IPS DF 4.7 (cell line): ENCODE results near the gene TMEFF2.
"Not testable (repeated sequence)": the region's sequence is repeated elsewhere in the genome, so short reads cannot be mapped to it uniquely, and the experiment has no call there.

ENCODE experiments used
- DNase-seq: peaks from one replicate; pipeline ENCODE4 v3.0.0-alpha.2; 2013; ENCODE audit warnings: low spot score; ENCODE audit errors: extremely low read depth

Gene TMEFF2

DNA sequence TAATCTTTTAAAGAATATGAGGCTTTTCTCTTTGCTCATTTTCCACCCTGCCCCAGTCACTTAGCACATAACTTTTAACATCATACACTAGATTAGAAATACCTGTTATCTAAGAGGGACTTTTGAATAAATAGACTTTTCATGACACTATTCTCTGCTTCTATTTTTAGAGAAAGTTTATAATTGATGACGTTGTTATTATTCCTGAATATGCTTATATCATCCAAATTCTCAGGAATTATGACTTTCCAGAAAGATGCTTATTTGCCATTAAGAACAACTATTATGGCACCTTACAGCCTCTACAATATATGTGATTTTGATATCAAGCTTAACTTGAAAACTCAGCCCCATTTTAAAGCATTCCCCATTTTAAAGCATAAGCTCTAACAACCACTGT lies 11.4 kb downstream of the TMEFF2 start:
- DNase-seq = no peak

- no peak for DNase-seq
These were observed 27.8 kb downstream of the TMEFF2 start for GRCh38 chr2:192166946-192167345.

DNA sequence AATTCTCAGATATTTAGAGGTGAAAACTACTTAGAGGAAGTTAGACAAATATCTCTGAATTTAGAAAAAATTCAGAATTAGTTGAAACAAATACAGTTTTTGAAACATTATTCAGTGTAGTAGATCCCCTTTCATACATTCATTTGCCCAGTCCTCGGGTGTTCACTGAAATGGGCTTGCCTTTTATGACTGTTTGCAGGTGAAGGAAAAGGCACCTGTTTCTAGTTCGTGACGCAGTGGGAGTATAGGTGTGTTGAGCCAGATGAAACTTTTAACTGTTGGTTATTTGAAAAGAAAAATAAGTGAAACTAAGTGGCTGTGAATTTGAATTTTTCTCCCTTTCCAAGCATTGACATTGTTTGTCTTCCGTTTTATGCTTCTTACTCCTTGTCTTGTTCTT lies 28.9 kb downstream of the TMEFF2 start:
- no peak for DNase-seq

GRCh38 chr2:192162392-192163042 lies 32.2 kb downstream of the TMEFF2 start:
- DNase-seq = peak; percentile 30

GRCh38 chr2:192161656-192162290 lies 33.0 kb downstream of the TMEFF2 start:
- no peak for DNase-seq

- no peak for DNase-seq
These were observed 35.0 kb downstream of the TMEFF2 start for GRCh38 chr2:192159736-192160135.

DNA sequence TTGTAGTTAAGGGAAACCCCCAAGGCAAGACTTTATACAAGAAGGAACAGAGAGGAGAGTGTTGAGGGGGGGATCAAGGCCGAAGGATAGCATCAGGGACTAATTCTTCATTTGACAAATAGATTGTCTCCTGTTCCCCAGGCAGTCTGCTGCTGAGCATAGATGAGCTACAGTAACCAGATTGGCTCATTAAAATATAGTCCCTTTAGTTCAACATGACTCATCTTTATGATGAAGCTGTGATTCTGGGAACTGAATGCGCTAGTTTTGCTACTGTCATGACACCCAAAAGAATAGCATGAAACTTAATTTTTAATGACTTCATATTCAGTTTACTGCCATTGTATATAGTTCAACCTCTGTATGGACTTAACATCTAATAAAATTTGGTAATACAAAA lies 35.5 kb downstream of the TMEFF2 start:
- no peak for DNase-seq

DNA sequence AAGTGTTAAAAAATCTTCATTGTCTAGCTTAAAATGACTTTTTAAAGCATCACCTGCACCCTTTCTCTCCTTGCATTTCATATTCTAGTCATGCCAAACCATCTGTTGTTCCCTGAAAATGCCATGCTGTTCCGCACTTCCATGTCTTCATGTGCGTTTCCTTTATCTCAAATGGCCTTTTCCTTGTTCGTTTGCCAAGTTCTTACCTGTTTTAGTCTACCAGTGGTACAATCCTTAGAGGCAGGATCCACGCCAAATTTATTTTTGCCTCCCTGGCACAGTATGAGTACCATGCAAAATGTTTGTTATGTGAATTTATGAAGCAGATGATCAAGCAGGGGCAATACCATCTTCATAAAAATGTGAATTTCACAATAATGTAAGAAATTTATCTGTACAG lies 37.0 kb downstream of the TMEFF2 start:
- DNase-seq = no peak

DNA sequence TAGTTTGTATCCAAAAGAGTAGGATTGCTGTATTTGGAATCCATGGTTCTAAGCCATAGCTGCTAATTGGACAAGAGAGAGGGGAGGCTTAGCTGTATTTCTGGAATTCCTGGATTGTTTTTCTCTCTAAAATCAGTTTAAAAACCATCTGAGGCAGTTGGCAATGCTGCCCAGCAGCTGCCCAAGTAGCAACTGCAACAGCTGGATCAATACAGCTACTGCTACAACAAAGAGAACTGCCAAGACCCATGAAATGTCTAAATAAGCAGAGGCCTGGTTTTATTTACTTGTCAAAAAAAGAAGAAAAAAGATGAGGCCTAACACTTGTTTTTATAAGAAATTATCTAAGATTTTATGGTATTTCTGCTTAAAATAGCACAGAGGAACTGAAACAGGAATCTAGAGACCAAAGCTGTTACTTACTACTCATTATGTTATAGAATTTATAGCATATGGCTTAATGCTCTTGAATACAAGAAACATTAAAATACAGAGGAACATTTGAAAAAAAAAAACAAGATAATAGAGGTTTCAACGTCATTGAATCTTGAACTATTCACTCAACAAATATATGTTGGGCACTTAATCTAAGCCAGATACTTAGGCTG lies 39.1 kb downstream of the TMEFF2 start:
- DNase-seq = no peak

DNA sequence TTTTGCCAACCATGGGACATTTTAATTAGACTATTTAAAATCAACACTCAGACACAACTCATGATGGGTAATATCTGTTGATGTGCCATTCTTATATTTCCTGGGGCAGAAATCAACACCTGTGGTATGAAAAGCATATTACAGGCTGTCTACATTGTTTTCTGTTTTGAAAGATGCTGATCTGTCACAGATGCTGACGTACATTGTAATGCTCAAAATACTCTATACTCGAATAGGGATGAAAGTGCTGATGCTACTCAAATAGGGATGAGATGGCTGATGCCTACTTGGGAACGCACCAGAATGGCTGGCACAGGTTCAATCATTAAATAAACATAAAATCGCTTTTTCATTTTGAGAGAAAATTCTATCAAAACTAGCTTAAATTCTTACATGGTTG lies 41.2 kb downstream of the TMEFF2 start:
- no peak for DNase-seq

- DNase-seq = no peak
These were observed 42.9 kb downstream of the TMEFF2 start for GRCh38 chr2:192151853-192152252.

DNA sequence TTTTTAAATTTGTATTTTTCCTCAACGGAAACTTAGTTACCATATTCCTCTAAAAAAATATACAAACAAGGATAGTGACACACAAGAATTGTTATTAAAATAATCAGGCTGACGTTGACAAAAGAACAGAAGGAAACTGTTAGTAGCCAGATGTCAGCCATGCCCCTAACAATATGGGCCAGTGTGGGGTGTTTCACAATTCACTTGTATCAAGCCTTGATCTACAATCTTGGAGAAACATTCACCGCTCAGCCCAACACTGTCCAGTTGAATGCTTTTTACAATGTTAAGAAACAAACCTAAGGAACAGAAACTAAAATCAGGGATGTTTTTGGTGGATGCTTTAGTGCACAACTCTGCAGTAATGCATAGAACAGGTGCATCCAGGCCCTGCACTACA lies 44.6 kb downstream of the TMEFF2 start:
- DNase-seq = no peak

DNA sequence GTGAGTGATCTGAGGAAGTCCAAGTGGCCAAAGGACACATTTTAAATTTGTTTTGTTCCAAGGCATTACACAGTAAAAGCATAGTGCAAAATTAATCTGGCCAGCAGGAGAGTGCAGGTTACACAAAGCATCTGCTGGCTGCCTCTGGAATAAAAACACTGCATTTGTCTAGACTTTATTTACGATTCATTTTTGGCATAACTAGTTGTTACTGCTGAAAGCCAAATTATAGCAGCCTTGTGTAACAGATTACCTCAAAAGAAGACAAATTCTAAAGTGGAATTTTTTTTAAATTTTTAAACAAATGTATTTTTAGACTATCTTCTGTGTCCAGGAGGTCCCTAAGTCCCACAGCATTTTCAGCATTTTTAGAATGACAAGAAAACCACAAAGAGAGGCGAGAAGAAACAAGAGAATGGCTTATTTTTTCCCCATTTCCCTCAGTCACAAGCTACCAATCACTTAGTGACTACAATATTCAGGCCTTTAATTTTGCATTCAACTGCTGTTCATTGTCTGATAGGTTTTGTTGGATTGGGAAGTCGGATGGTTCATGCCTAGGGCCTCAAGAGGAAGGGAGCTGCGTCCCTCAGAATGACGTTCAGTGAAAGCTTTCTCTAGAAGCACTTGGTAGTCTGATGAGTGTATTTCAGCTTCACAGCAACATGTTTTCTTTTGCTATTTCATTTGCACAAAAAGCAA lies 46.0 kb downstream of the TMEFF2 start:
- no peak for DNase-seq

DNA sequence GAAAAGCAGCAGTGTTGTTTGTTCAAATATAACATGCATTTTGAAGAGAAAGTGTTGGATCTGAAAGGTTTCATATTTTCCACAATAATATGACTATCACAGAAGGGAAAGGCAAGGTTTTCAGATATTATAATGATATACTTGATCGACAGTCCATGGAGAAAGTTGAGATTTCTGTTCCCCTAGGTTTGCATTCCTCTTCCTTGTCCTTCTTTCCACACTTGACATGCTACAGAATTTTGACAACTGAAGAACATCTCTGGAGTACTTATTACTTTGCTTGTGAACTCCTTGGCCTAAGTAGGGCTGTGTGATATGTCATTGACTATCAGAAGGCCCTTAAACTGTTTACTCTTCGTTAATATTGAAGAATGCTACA lies 46.5 kb downstream of the TMEFF2 start:
- no peak for DNase-seq

- DNase-seq = no peak
These were observed 48.4 kb downstream of the TMEFF2 start for GRCh38 chr2:192146069-192147015.

- DNase-seq = no peak
These were observed 49.2 kb downstream of the TMEFF2 start for GRCh38 chr2:192145496-192145895.

- DNase-seq = no peak
These were observed 54.4 kb downstream of the TMEFF2 start for GRCh38 chr2:192140236-192140839.

GRCh38 chr2:192139813-192140212 lies 54.9 kb downstream of the TMEFF2 start:
- DNase-seq = no peak

DNA sequence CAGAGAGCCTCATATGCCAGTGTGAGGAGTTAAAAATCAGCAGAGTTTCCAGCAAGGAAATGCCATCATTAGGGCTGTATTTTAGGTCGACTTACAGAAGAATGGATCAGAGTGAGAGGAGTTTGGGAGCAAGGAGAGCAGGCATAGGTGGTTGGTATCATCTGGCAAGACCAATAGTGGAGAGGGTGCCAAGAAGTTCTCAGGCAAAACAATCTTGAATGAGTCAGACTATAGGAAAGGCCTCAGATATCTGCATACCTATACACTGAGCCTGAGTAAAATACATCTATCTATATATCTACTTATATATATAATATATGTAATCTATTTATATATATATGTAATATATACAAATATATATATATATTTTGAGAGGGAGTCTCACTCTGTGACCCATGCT lies 57.3 kb downstream of the TMEFF2 start:
- DNase-seq = no peak

- DNase-seq = not testable (repeated sequence)
These were observed 62.1 kb downstream of the TMEFF2 start for GRCh38 chr2:192132604-192133003.

- DNase-seq = not testable (repeated sequence)
These were observed 64.4 kb downstream of the TMEFF2 start for GRCh38 chr2:192130312-192130711.
